Activated naive CD4-positive, alpha-beta T cell treated with anti-CD3 and anti-CD28 coated beads, Interleukin-2, amount 50 U/mL, for 24 hours (primary cell): ENCODE measurements around the gene NSUN6.

ENCODE experiments used
- H3K27ac Mint-ChIP-seq: one replicate; pipeline ENCODE4 v1.8.0; 2021; ENCODE audit warnings: mild to moderate bottlenecking, mixed read lengths
- H3K27me3 Mint-ChIP-seq: one replicate; pipeline ENCODE4 v1.8.0; 2021; ENCODE audit warnings: mixed read lengths
- H3K36me3 Mint-ChIP-seq: one replicate; pipeline ENCODE4 v1.8.0; 2021; ENCODE audit warnings: mixed read lengths
- H3K4me1 Mint-ChIP-seq: one replicate; pipeline ENCODE4 v1.8.0; 2021; ENCODE audit warnings: mixed read lengths
- H3K4me3 Mint-ChIP-seq: one replicate; pipeline ENCODE4 v1.8.0; 2021; ENCODE audit warnings: mild to moderate bottlenecking, mixed read lengths
- H3K9me3 Mint-ChIP-seq: one replicate; pipeline ENCODE4 v1.8.0; 2021; ENCODE audit warnings: mixed read lengths

The NSUN6 gene

GRCh38 chr10:18523858-18524257, 127.5 kb downstream of the NSUN6 start:
- Mint-ChIP-seq H3K9me3 (peaks cover 14% of the 10 kb centered on the region), H3K36me3 (no peaks in the 10 kb centered on the region), H3K4me1 (no peaks in the 10 kb centered on the region), H3K27ac (no peak overlapping the region), H3K27me3 (no peaks in the 10 kb centered on the region), H3K4me3 (no peak overlapping the region)

DNA sequence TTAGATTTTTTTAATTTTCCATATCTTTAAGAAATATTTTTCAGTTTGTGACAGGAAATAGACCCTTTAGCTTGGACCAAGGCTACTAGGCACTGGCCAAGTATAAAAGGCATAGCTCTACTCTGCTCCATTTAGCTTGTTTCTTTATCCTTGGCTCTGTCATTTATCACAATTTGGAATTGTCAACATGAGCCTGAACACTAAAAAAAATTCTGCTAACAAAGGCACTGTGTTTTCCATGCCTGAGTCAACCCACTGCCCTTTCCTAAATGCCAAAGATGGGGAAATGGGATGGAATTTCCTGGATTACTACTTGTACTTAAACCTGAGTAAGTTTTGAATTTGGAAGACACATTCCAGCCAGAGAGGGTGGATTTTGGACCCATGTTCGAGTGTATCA, 128.4 kb downstream of the NSUN6 start:
- H3K27ac Mint-ChIP-seq, result no peak overlapping the region
- no peaks in the 10 kb centered on the region for H3K27me3 Mint-ChIP-seq
- no peaks in the 10 kb centered on the region for H3K4me1 Mint-ChIP-seq
- H3K36me3 Mint-ChIP-seq, result no peaks in the 10 kb centered on the region
- no peak overlapping the region for H3K4me3 Mint-ChIP-seq
- H3K9me3 Mint-ChIP-seq, result peaks cover 14% of the 10 kb centered on the region

DNA sequence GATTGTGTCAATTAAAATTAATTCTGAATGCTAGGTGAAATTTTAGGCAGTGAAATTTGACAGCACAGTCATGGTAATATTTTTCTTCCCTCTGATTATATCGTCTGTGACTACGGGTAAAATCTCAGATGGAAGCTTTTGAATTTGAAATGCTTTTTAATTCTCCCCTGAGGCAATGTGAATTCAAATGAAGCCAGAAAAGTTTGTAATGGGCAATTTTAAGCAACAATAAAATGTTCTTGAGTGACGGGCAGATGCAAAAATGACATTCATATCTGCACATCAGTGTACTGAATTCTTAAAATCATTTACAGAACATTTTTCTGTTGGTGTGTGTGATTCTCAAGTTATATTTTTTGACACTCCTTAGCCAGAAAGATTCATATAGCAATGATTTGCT, 134.5 kb downstream of the NSUN6 start:
- Mint-ChIP-seq H3K9me3 (peaks cover 32% of the 10 kb centered on the region), H3K4me3 (no peak overlapping the region), H3K36me3 (peaks cover 12% of the 10 kb centered on the region), H3K27ac (no peak overlapping the region), H3K27me3 (peaks cover 6% of the 10 kb centered on the region), H3K4me1 (no peaks in the 10 kb centered on the region)

GRCh38 chr10:18514537-18514936, 136.8 kb downstream of the NSUN6 start:
- Mint-ChIP-seq H3K27ac (no peak overlapping the region), H3K27me3 (peaks cover 6% of the 10 kb centered on the region), H3K4me1 (no peaks in the 10 kb centered on the region), H3K36me3 (peaks cover 12% of the 10 kb centered on the region), H3K4me3 (no peak overlapping the region), H3K9me3 (peaks cover 22% of the 10 kb centered on the region)

- H3K27ac Mint-ChIP-seq, result no peak overlapping the region
- H3K4me3 Mint-ChIP-seq, result no peak overlapping the region
- peaks cover 13% of the 10 kb centered on the region for H3K9me3 Mint-ChIP-seq
- peaks cover 10% of the 10 kb centered on the region for H3K36me3 Mint-ChIP-seq
- H3K4me1 Mint-ChIP-seq, result no peaks in the 10 kb centered on the region
- H3K27me3 Mint-ChIP-seq, result peaks cover 7% of the 10 kb centered on the region
These were observed 142.8 kb downstream of the NSUN6 start for GRCh38 chr10:18508587-18508986.

GRCh38 chr10:18505456-18506118, 145.8 kb downstream of the NSUN6 start:
- Mint-ChIP-seq H3K27ac (no peak overlapping the region), H3K4me1 (no peaks in the 10 kb centered on the region), H3K4me3 (no peak overlapping the region), H3K9me3 (no peaks in the 10 kb centered on the region), H3K27me3 (peaks cover 8% of the 10 kb centered on the region), H3K36me3 (no peaks in the 10 kb centered on the region)

- Mint-ChIP-seq H3K27ac (no peak overlapping the region), H3K9me3 (no peaks in the 10 kb centered on the region), H3K27me3 (peaks cover 8% of the 10 kb centered on the region), H3K36me3 (no peaks in the 10 kb centered on the region), H3K4me1 (no peaks in the 10 kb centered on the region), H3K4me3 (no peak overlapping the region)
These were observed 147.2 kb downstream of the NSUN6 start for GRCh38 chr10:18504161-18504560.

- no peaks in the 10 kb centered on the region for H3K36me3 Mint-ChIP-seq
These were observed 149.8 kb downstream of the NSUN6 start for GRCh38 chr10:18501629-18502028.

DNA sequence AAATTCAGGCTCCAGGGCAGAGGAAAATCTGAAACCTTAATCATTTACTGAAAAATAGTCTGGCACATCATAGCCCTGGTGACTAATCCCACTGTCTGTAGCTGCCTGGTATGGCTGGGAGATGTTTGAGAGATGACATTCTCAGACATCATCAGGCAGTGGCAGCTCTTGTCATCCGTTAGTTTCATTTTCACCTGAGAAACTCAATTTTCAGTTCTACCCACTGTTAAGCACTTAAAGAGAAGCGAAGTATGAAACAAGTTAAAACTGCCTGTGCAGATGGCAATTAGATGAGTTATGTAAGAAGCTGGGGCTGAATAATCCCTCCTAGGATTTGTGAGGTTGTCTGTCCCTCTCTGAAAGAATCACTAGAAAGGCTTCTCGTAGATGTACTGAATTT, 150.2 kb downstream of the NSUN6 start:
- Mint-ChIP-seq H3K9me3 (no peaks in the 10 kb centered on the region), H3K36me3 (no peaks in the 10 kb centered on the region), H3K4me3 (no peak overlapping the region), H3K27ac (no peak overlapping the region), H3K27me3 (peaks cover 8% of the 10 kb centered on the region), H3K4me1 (no peaks in the 10 kb centered on the region)

More at GRCh38 chr10:18501629-18502028, 149.8 kb downstream of the NSUN6 start:
- Mint-ChIP-seq H3K4me1 (no peaks in the 10 kb centered on the region), H3K4me3 (no peak overlapping the region), H3K27me3 (peaks cover 8% of the 10 kb centered on the region), H3K27ac (no peak overlapping the region), H3K9me3 (no peaks in the 10 kb centered on the region)

- H3K36me3 Mint-ChIP-seq, result no peaks in the 10 kb centered on the region
- no peaks in the 10 kb centered on the region for H3K9me3 Mint-ChIP-seq
- peaks cover 8% of the 10 kb centered on the region for H3K27me3 Mint-ChIP-seq
- no peak overlapping the region for H3K27ac Mint-ChIP-seq
- H3K4me1 Mint-ChIP-seq, result no peaks in the 10 kb centered on the region
- no peak overlapping the region for H3K4me3 Mint-ChIP-seq
These were observed 150.8 kb downstream of the NSUN6 start for GRCh38 chr10:18500576-18500975.

GRCh38 chr10:18498998-18499397, 152.4 kb downstream of the NSUN6 start:
- no peak overlapping the region for H3K27ac Mint-ChIP-seq
- no peak overlapping the region for H3K4me3 Mint-ChIP-seq
- no peaks in the 10 kb centered on the region for H3K9me3 Mint-ChIP-seq
- no peaks in the 10 kb centered on the region for H3K4me1 Mint-ChIP-seq
- H3K36me3 Mint-ChIP-seq, result no peaks in the 10 kb centered on the region
- H3K27me3 Mint-ChIP-seq, result peaks cover 5% of the 10 kb centered on the region

GRCh38 chr10:18497806-18498369, 153.5 kb downstream of the NSUN6 start:
- H3K36me3 Mint-ChIP-seq, result no peaks in the 10 kb centered on the region
- H3K27me3 Mint-ChIP-seq, result peaks cover 3% of the 10 kb centered on the region
- no peak overlapping the region for H3K4me3 Mint-ChIP-seq
- H3K27ac Mint-ChIP-seq, result no peak overlapping the region
- H3K9me3 Mint-ChIP-seq, result no peaks in the 10 kb centered on the region
- H3K4me1 Mint-ChIP-seq, result no peaks in the 10 kb centered on the region
